Stomach smooth muscle (tissue), 2 donors: ENCODE measurements around the gene TRMT112.
"Not testable (repeated sequence)": the region's sequence is repeated elsewhere in the genome, so short reads cannot be mapped to it uniquely, and the experiment has no call there.

Experiments used
- H3K27ac ChIP-seq: one replicate; pipeline ENCODE4 v1.7.0; 2013; ENCODE audit warnings: mild to moderate bottlenecking, low read length, inconsistent platforms
- H3K27me3 ChIP-seq, 2 donors: one replicate each; pipeline ENCODE4 v1.7.0; 2013; ENCODE audit warnings: low read length in 2 of 2; ENCODE audit not compliant: insufficient read depth in 2 of 2, control insufficient read depth in 1 of 2
- H3K36me3 ChIP-seq, 2 donors: one replicate each; pipeline ENCODE4 v1.7.0; 2013; ENCODE audit warnings: low read length in 2 of 2; ENCODE audit not compliant: control insufficient read depth in 2 of 2, insufficient read depth in 2 of 2
- H3K4me1 ChIP-seq: one replicate; pipeline ENCODE4 v1.7.0; 2013; ENCODE audit warnings: low read length; ENCODE audit not compliant: control insufficient read depth, insufficient read depth
- H3K4me3 ChIP-seq, 2 donors: one replicate each; pipeline ENCODE4 v1.7.0; 2013; ENCODE audit warnings: low read length in 2 of 2
- H3K9ac ChIP-seq, 2 donors: one replicate each; pipeline ENCODE4 v1.7.0; 2013; ENCODE audit warnings: low read length in 2 of 2, mild to moderate bottlenecking in 1 of 2
- H3K9me3 ChIP-seq, 2 donors: one replicate each; pipeline ENCODE4 v1.7.0; 2013; ENCODE audit warnings: low read length in 2 of 2; ENCODE audit not compliant: control insufficient read depth in 2 of 2
- donor health status: healthy.
- donor health status: Pancreatic carcinoma.

Gene TRMT112

DNA sequence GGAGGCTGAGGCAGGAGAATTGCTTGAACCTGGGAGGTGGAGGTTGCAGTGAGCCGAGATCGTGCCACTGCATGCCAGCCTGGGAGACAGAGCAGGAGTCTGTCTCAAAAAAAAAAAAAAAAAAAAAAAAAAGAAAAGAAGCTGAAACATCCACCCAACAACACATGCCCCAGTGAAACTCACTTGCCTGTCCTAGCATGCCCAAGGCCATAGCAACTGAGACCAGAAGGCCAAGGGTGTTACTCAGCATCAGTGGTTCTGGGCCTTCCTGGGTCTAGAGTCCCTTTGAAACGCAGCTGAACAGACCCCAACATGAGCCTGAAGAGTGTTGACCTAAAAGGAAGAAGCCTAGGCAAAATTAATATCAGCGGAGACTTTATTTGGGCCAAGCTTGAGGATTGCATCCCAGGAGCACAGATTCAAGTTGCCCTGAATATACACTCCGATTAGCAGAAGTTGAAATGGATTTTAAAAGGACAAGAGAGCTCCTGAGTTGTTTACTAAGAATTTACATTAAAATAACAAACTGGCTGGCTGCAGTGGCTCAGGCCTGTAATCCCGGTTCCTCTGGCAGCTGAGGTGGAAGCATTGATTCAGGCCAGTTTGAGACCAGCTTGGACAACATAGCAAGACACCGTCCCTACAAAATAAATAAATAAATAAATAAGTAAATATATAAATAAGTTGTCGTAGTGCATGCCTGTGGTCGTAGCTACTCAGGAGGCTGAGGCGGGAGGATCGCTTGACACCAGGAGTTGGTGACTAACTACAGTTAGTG, 7.5 kb upstream of the TRMT112 start:
- Histone ChIP-seq H3K27ac (no peak overlapping the region), H3K27me3 (no peaks in the 10 kb centered on the region), H3K4me1 (peaks cover 2% of the 10 kb centered on the region), H3K4me3 (no peak overlapping the region), H3K36me3 (peaks cover 0 to 4% of the 10 kb centered on the region in 2 donors), H3K9me3 (no peaks in the 10 kb centered on the region), H3K9ac (no peak overlapping the region)

DNA sequence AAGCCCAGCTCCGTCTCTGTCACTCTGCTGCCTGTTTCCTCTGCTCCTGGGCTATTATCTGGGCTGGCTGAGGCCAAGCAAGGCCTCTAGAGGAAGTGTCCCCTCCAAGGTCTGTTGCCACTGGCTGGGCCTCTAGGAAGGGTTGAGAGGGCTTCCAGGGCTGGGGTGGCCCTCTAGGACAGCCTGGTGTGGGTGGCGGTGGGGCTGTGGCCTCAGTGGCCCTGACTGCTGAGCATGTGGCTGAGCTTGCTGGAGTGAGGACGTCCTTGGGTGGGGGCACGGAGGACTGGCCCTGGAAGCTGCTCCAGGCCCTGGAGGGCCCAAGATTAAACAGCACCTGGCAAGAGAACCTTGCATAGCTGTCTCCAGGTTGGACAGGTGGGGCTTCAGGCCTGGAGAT, 6.6 kb upstream of the TRMT112 start:
- not testable (repeated sequence) for H3K27me3 ChIP-seq, H3K36me3 ChIP-seq, H3K4me1 ChIP-seq, H3K9ac ChIP-seq, H3K4me3 ChIP-seq, H3K27ac ChIP-seq, H3K9me3 ChIP-seq

DNA sequence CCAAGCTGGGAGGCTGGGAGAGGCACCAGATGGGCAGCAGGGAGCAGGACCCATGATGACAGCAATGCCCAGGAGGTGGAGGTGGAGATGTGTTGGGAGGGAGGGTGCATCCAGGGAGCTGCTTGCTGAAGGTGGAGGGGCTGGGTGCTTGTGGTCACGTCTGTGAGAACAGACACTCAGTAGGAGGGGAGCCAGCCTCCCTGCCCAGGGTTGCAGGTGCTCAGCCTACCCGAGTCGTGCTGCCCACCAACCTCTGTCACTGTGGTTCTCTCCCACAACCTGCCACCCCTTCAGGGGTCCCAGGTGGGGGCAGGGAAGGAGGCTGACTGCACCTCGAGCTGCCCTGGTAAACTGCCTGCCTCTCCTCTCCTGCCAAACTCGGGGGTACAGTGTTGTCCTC, 6.0 kb upstream of the TRMT112 start:
- Histone ChIP-seq H3K9me3 (no peaks in the 10 kb centered on the region), H3K4me1 (peaks cover 8% of the 10 kb centered on the region), H3K4me3 (no peak overlapping the region), H3K27me3 (no peaks in the 10 kb centered on the region), H3K9ac (no peak overlapping the region), H3K36me3 (peaks cover 0 to 4% of the 10 kb centered on the region in 2 donors), H3K27ac (no peak overlapping the region)

DNA sequence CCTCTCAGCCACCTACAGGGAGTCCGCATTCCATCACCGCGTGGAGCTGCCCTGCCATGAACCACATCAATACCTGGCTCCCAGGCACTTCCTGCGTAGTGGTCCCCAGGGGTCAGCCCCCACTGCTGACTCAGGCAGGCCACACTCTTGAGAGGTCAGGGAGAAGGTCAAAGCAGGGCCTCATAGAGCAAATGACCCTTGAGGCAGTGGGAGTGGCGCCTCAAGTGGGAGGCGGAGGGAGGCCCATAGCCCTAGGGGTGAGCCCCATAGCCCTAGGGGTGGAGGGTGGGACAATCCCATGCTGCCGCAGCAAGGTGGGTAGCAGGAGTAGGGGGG, 5.5 kb upstream of the TRMT112 start:
- Histone ChIP-seq H3K36me3 (peaks cover 0 to 4% of the 10 kb centered on the region in 2 donors), H3K4me3 (no peak overlapping the region), H3K4me1 (peaks cover 8% of the 10 kb centered on the region), H3K27me3 (no peaks in the 10 kb centered on the region), H3K9ac (no peak overlapping the region), H3K27ac (no peak overlapping the region), H3K9me3 (no peaks in the 10 kb centered on the region)

DNA sequence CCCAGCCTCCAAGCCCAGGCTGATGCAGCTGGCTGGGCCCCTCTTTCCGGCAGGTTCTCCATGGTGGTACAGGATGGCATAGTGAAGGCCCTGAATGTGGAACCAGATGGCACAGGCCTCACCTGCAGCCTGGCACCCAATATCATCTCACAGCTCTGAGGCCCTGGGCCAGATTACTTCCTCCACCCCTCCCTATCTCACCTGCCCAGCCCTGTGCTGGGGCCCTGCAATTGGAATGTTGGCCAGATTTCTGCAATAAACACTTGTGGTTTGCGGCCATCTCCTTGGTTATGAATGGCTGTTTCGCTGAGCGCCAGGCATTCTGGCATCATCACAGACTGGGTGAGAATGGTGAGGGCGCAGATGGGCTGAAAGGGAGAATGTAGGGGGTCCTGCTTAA, 4.2 kb upstream of the TRMT112 start:
- no peak overlapping the region for H3K4me3 ChIP-seq
- no peak overlapping the region for H3K27ac ChIP-seq
- no peaks in the 10 kb centered on the region for H3K27me3 ChIP-seq
- H3K9ac ChIP-seq = no peak overlapping the region
- H3K9me3 ChIP-seq = no peaks in the 10 kb centered on the region
- peaks cover 0 to 4% of the 10 kb centered on the region in 2 donors for H3K36me3 ChIP-seq
- H3K4me1 ChIP-seq = peaks cover 17% of the 10 kb centered on the region

DNA sequence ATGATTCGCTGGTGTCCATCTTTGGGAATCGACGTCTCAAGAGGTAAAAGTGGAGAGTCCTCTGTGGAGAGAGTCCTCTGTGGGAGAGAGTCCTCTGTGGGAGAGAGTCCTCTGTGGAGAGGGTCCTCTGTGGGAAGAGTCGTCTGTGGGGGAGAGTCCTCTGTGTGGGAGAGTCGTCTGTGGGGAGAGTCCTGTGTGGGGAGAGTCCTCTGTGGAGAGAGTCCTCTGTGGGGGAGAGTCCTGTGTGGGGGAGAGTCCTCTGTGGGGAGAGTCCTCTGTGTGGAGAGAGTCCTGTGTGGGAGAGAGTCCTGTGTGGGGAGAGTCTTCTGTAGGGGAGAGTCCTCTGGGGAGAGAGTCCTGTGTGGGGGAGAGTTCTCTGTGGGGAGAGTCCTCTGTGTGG, 3.7 kb upstream of the TRMT112 start:
- Histone ChIP-seq H3K27ac (no peak overlapping the region), H3K4me3 (no peak overlapping the region), H3K9ac (no peak overlapping the region), H3K27me3 (no peaks in the 10 kb centered on the region), H3K9me3 (no peaks in the 10 kb centered on the region), H3K4me1 (peaks cover 22% of the 10 kb centered on the region), H3K36me3 (peaks cover 0 to 6% of the 10 kb centered on the region in 2 donors)

DNA sequence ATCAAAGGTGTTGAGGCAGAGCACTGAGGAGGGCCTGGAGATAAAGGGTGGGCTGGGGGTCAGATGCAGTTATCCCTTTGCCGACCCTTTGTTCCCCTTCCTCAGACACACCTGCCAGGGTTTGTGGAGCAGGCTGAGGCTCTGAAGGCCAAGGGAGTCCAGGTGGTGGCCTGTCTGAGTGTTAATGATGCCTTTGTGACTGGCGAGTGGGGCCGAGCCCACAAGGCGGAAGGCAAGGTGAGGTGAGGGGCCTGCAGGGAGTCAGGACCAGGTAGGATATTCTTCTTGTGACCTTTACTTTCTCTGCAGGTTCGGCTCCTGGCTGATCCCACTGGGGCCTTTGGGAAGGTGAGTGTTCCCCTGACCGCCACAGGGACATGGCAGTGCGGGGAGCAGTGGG, 3.2 kb upstream of the TRMT112 start:
- no peaks in the 10 kb centered on the region for H3K9me3 ChIP-seq
- H3K4me1 ChIP-seq = peaks cover 22% of the 10 kb centered on the region
- no peaks in the 10 kb centered on the region for H3K27me3 ChIP-seq
- peaks cover under 1 to 7% of the 10 kb centered on the region in 2 donors for H3K36me3 ChIP-seq
- no peak overlapping the region for H3K9ac ChIP-seq
- H3K27ac ChIP-seq = no peak overlapping the region
- H3K4me3 ChIP-seq = no peak overlapping the region

DNA sequence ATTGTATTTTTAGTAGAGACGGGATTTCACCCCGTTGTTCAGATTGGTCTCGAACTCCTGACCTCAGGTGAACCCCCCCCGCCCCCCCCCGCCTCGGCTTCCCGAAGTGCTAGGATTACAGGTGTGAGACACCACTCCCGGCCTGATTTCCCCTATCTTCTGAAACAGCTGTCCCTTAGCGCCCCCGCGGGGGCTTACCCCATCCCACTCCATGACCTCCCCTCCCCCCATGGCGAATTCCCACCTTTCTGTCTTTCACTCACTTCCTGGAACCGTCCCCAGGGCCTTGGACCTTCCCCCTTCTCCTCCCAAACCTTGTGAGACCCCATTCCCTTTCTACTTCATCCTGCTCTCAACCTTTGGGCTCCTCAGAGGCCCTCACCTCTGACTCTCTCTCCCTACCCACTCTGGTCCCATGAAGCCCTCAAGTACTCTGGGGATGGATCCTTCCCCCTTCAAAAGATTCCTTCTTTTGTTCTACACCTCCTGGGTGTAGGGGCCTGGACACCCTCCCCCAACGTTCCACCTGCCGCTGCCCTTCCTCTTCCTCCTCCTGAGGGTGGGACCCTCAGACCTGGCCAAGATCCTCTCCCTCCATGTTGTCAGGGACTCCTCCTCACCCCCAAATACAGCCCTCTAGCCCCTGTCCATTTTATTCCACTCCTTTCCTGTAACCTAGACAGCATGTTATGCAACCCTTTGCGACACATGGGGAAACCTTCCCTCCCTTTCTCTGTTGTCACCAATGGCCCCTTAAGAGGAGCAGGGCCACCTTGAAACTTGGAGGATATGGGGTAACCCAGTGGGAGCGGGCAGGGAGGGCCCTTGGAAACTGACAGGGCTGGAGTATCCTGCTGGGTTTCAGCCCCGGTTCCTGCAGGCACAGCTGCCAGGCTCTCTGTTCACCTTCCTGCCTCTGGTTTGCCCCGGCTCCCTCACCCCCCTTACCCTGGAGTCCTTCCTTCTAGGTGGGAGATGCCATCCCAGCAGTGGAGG, 1.7 kb upstream of the TRMT112 start:
- Histone ChIP-seq H3K27ac (peak overlapping the region; percentile 46), H3K36me3 (peaks cover 10 to 14% of the 10 kb centered on the region in 2 donors), H3K9me3 (no peaks in the 10 kb centered on the region)

DNA sequence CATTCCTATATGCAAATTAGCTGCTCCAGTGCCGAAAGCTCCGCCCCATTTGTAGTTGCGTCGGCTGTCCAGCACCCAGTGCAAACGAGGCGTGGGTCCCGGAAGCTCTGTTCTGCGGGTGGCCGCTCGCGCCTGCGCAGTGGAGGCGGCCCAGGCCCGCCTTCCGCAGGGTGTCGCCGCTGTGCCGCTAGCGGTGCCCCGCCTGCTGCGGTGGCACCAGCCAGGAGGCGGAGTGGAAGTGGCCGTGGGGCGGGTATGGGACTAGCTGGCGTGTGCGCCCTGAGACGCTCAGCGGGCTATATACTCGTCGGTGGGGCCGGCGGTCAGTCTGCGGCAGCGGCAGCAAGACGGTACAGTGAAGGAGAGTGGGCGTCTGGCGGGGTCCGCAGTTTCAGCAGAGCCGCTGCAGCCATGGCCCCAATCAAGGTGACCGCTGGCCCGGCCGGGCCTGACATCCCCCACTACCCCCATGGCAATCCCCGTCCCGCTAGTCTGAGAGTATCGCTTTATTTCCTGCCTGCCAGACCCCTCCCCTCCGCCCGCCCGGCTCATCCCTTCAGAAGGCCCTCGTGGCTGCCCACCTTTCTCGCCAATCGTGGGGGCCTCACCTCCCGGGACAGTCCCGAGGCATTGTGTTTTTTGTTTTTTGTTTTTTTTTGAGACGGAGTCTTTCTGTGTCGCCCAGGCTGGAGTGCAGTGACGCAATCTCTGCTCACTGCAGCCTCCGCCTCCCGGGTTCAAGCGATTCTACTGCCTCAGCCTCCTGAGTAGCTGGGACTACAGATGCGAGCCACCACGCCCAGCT, 804 bp upstream of the TRMT112 start, which contains the start of gene PRDX5:
PRDX5 (plus strand) TSS at position 161 of the 805 bp plus-strand sequence; CDS start at position 256, 95 bp downstream.
- Histone ChIP-seq H3K27ac (peak within 1 kb of the TSS; percentile 99), H3K9me3 (no peaks in the 10 kb centered on the region), H3K9ac (peak within 1 kb of the TSS; percentile 96 to 98), H3K4me3 (peak within 1 kb of the TSS; percentile 91 to 97), H3K36me3 (peaks cover 10 to 16% of the 10 kb centered on the region in 2 donors), H3K4me1 (peaks cover 24% of the 10 kb centered on the region), H3K27me3 (no peaks in the 10 kb centered on the region)

More for the DNA sequence above, 1.7 kb upstream of the TRMT112 start:
- no peaks in the 10 kb centered on the region for H3K27me3 ChIP-seq
- H3K4me1 ChIP-seq = peaks cover 22% of the 10 kb centered on the region
- peak overlapping the region; percentile 91 to 97 for H3K4me3 ChIP-seq
- peak overlapping the region; percentile 96 to 98 for H3K9ac ChIP-seq

DNA sequence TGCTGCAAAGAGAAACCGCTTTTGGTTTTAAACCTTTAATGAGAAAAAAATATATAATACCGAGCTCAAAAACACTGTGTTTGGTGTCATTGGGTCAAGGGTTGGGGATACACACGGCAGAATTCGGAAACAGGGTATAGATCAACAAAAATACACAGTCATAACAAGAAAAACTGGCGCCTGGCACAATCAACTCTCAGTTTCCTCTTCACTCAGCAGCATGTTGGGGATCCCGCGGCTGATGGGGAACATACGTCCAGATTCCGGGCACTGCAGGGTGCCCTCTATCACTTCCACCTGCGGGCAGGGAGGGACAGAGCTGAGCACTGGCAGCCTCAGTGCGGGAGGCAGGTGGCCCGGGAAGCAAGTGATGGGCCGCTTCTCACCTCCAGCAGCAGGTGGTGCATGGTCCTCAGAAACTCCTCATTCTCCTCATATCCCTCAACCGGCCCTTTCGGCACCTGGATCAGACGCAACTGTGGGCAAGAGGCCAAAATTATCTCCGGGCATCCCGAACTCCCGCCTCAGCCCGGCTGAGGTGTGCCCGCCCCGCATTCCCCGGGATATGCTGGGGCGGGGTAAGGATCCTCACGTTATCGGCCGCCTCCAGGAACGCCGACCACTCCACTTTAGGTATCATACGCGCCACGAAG, 561 bp downstream of the TRMT112 start:
- Histone ChIP-seq H3K36me3 (peaks cover 10 to 16% of the 10 kb centered on the region in 2 donors), H3K9me3 (no peaks in the 10 kb centered on the region), H3K27ac (peak overlapping the region; percentile 99), H3K27me3 (no peaks in the 10 kb centered on the region), H3K4me3 (peak overlapping the region; percentile 91 to 97), H3K9ac (peak overlapping the region; percentile 96 to 98), H3K4me1 (peaks cover 25% of the 10 kb centered on the region)
